Stimulated activated CD4-positive, alpha-beta T cell treated with anti-CD3 and anti-CD28 coated beads, Interleukin-1b, Interleukin-23, amount 100 ng/mL, for 4 hours (primary cell): ENCODE data around the gene CCSER1.

Experiments used
- DNase-seq, 2 donors: peaks; one replicate each; pipeline ENCODE4 v3.0.0-alpha.2; 2020; ENCODE audit warnings: low read depth in 2 of 2

CCSER1 gene

DNA sequence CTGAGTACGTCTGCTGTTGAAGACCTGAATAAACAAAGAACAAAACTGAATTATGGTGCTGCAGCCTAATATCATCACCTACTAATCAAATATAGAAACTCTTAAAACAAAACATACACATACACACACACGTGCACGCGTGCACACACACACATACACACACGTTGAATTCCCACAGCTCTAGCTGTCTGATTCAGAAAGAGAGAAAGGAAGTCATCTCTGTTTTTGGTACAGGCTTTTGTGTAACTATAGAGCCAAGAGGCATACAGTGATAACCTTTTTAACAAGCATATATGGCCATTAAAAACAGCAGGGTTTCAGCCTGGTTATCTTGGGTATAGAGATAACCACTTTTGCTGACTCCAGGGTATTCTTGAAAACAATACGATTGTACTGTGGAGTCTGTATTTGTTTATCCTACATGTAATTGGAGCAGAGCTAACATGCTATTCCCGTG lies 823.2 kb downstream of the CCSER1 start:
- DNase-seq, result no peak

DNA sequence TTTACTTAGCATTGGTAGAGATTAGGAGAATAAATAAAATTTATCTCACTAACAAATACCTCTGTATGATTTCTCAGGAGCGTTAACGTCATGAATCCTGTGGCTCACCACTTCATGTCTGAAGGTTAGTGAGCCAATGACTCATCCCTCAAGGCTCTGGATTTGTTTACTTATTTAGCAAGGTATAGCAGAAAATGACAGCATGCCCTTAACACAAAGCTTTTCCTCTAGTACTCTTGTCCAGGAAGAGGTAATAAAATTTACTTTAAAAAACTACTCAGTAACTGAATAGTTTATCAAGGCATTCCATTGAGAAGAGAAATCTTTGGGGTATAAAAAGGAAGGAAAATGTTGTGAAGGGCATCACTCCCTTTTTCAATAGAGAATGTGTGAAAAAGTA lies 823.8 kb downstream of the CCSER1 start:
- DNase-seq, result no peak

DNA sequence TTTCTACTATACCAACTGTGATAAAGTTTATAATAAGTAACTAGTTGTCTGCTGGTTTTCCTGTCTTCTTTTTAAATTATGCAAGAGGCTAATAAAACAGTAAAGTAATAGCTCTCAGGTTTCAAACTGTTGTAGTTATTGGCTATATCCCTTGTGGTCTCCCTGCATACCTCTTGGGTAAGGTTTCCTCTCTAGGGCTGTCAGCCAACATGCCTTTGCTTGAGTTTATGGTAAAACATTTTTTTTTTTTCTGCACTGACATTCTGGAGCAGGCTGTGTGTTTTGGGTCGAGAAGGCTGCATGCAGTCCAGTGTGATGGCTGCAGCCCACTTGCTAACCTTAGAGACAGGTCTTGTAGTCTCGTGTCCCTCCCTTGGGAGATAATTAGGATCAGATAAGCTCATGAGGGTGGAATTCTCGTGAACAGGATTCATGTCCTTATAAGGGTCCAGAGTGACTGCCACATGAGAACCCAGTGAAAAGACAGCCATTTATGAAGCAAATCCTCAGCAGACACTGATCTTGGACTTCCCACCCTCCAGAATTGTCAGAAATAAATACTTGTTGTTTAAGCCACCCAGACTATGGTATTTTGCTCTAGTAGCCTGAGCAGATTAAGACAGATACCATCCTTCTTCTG lies 831.2 kb downstream of the CCSER1 start:
- no peak for DNase-seq

DNA sequence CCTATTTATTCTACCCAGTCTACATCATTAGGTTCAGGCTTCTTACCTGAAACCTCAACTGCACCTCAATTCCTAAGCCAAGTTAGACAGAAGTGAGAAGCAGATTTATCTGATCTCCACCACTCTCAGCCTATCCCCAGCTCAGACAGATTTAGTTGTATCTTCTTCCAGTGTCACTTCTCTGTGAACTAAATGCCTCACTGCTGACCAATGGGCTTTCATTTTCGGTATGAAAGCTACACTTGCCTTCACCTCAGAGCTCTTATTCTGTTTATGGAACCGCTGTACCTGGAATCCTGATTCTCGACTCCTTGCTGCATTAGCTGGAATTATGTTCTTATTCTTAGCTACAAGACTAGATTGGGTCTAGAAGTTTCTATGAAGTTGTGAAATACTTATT lies 833.2 kb downstream of the CCSER1 start:
- no peak for DNase-seq

DNA sequence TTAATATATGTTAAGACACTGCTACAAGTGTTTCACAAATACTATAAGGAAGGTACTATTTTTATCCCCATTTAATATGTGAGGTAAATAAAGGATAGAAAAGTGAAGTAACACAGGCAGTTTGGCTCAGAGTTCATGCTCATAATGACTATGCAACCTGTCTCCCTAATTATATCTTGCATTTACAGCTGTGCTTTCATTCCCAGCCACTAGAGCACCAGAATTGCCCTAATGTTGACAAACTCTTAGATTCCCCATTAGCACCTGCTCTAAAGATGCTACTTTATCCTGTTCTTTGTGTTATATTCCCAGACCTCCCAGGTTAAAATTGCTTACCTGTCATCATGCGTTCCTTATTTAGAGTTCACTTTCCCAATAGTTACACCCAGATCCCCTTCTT lies 833.6 kb downstream of the CCSER1 start:
- DNase-seq, result no peak

DNA sequence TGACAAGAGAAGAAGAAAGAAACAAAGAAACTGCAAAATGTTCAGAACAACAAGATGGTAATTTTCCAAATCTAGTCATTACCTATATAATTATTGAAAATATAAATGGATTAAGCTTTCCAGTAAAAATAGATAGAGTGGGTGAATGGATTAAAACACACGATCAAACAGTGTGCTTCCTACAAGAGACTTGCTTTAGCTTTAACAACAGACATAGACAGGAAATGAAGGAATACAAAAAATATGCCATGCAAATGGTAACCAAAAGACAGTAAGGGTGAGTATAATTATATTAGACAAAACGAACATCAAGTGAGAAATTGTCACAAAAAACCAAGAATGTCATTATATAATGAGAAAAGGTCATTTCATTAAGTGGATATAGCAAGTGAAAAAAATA lies 842.8 kb downstream of the CCSER1 start:
- DNase-seq, result no peak

DNA sequence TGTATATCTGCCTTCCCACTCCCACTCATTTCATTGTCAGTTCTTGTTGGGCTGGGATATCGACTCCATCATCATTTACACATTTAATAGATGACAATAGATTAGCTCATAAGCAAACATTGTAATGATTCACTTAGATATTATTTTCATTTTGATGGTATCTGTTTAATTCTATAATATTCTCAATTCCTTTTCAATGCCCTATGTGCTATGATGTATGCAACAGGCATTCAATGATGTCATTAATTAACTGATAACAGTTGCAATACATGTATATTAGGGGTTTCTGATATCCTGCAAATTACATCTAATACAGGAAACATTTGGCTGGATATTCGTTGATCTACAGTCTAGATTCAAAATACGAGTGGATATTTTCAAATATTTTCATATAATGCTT lies 850.5 kb downstream of the CCSER1 start:
- no peak for DNase-seq

DNA sequence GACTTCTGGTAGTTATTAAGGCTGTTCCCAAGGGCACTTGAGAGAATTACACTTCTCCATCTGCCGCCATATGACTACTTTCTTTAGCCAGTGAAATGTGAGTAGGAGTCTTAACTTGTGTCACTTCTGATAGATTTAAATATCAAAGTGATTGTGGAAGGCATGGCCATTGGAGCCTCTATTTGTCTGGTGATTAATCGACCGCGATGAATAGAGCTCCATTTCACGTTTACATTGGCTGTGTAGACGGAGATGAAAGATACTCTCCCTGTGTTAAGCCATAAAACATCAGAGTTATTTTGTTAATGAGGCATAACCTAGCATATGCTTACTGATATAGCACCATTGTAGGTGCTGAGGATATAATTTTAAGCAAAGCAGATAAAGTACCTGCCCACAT lies 852.4 kb downstream of the CCSER1 start:
- no peak for DNase-seq

GRCh38 chr4:90982813-90983212 lies 855.6 kb downstream of the CCSER1 start:
- DNase-seq, result no peak

GRCh38 chr4:90990284-90990683 lies 863.1 kb downstream of the CCSER1 start:
- DNase-seq, result no peak

DNA sequence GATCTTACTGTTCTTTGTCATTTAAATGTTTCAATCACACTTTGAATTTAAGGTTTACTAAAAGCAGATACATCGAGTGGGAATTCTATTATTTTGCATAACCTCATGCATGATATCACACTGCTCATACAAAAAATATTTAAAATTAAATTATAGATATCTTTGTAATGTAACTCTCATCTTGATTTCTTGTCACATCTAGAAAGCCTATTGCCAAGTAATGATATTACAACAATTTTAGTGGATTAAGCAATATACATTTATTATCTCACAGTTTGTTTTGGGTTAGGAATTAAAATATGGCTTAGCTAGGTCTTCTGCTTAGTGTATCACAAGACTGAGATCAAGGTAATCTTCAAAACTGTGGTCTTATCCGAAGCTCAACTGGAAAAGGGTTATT lies 865.0 kb downstream of the CCSER1 start:
- DNase-seq, result no peak

DNA sequence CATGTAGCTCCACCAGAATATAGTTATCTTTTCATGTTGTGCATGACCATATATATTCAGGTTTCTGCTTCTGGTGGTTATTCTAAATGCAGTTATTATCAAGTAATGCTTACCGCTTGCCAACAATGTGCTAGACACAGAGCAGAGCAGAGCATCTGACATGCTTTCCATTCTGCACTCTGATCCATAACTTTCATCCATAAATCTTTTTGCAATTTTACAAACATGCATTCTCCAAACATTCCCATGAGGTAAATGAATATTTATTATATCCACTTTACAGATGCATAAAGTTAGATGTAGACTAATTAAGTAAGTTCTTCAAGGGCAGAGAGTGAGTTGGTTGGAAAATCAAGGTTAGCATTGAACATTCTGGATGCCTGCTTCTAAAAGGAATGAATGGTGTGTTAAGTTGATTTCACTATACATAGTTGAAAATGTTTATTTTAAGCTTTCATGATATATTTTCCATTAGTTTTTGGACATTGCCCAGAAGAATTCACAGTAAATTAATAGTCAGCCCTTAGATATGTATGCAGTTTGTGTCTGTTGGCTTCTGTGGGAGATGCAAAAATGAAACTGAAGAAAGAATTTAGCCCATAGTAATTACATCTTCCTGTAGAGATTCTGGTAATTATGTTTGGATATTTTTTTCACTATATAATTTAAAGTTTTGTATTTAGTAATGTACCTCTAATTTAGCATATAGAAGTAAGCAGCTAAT lies 867.8 kb downstream of the CCSER1 start:
- no peak for DNase-seq

- no peak for DNase-seq
Observed at GRCh38 chr4:90995996-90996395, 868.8 kb downstream of the CCSER1 start.

GRCh38 chr4:90996813-90997212 lies 869.6 kb downstream of the CCSER1 start:
- DNase-seq, result no peak

DNA sequence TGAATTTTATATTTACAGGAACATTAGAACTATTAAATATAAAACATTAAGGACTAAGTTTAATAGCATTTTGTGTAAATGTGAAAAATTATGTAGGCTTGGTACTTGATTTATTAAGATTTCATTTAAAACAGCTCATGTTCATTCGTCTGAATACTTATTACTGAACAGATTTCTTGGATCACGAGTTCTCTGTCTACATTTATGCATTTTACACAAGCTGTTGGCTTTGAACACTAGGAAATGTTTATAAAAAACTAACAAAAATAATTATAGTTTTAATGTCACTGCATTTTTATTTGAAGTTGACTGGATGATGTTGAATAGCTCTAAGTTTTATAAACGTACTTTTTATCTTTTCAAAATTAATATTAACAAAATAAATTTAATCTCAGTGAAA lies 888.7 kb downstream of the CCSER1 start:
- no peak for DNase-seq

DNA sequence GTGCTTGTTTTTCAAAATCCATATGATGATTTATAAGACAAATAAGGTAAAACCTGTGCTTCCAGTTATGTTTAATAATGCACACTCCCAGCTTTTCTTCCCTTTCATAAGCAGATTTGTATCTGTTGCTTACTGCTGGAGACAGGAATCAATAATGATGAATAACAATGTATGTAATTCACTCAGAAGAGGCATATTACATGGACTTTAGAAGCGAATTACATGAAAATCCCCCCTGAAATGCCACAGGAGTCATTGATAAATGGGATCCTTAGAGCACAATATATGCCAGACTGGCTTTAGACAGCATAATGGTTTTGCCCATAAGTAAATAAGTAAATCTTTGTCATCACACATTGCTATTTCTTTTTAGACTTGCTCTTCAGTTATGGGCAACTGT lies 892.3 kb downstream of the CCSER1 start:
- DNase-seq, result no peak

DNA sequence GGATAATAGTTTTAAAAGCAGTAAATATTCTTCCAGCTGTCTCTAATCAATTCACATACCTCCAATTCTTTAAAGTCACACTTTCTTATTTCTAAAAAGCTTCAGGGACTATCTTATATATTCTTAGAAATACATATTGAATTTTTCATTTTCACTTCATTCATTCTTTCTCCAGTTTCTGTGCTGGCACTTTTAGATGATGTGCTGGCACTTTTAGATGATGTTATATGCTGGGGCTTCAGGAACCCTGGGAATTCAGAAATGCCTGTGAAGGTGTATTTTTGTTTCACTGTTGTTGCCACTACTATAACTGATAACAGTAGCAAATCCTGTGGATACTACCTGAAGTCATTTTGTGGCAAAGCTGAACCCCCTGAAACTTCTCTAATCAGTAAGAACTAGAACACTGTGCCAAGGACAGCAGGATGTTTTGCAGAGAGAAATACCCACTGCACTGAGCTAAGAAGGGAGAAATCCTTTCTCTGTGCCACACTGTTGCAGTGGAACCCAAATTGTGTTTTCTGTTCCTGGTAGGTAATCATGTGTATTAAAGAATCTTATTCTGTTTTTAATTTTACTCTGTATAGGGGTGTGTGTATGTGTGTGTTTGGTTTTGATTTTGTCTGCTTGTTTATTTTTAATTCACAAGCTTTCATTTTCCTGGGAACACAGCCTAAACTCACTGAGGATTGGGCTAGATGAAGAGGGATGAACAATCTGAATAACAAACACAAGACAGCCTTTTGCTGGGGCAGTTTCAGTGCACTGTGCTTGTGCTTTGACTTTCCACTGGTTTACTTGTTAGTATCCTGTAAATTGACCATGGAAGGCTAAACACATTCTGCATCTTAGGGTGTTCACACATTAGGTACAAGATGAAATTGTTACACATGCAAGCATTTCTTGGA lies 898.3 kb downstream of the CCSER1 start:
- DNase-seq, result no peak

GRCh38 chr4:91028228-91028627 lies 901.0 kb downstream of the CCSER1 start:
- no peak for DNase-seq

- no peak for DNase-seq
Observed at GRCh38 chr4:91031761-91032160, 904.6 kb downstream of the CCSER1 start.

- no peak for DNase-seq
Observed at GRCh38 chr4:91032725-91033445, 905.7 kb downstream of the CCSER1 start.

DNA sequence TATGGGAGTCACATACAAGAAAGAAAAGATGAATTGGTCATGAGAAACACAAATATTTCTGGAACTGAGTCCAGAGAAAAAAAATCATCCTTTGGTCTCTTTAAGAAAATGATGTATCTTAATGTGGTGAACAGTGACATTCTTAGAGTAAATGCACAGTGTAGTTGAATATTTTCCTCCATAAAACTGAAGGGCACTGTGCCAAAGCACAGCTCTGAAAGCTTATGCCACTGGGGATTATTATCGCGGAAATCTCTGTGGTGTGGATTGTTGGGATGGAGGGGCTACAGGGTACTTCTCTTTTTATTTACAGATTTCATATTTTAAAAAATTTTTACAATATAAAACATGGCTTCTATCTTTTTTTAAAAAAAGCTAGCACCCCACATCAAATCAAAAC lies 908.1 kb downstream of the CCSER1 start:
- no peak for DNase-seq

- no peak for DNase-seq
Observed at GRCh38 chr4:91037951-91038350, 910.8 kb downstream of the CCSER1 start.
